Thoracic aorta (tissue), 2 donors: ENCODE results near the gene ARHGAP32. TPM values are rescaled to one million over a fixed set of nuclear protein-coding genes. Genes with fewer than 3 reads are reported as not detected.

ENCODE experiments used
- ATAC-seq: fragments of 150-250 bp; one replicate; pipeline ENCODE4 v1.8.0; 2017; ENCODE audit warnings: low read depth; ENCODE audit not compliant: insufficient number of reproducible peaks, low FRiP score
- DNase-seq: peaks from one replicate; pipeline ENCODE4 v3.0.0-alpha.2; 2020; ENCODE audit warnings: low spot score
- H3K27ac ChIP-seq, 2 donors: fragments of 200-600 bp; sonication (generic); 1 replicate in 1 of 2; 2 replicates in 1 of 2; pipeline ENCODE4 v1.5.1; 2016; ENCODE audit warnings: mild to moderate bottlenecking in 2 of 2, moderate library complexity in 2 of 2
- H3K27me3 ChIP-seq: fragments of 200-600 bp; sonication (generic); replicated peaks from 2 replicates; pipeline ENCODE4 v1.6.0; 2016; ENCODE audit warnings: mild to moderate bottlenecking; ENCODE audit not compliant: insufficient read depth
- H3K36me3 ChIP-seq: fragments of 200-600 bp; sonication (generic); one replicate; pipeline ENCODE4 v1.5.1; 2016
- H3K4me1 ChIP-seq, 2 donors: fragments of 200-600 bp; sonication (generic); 1 replicate in 1 of 2; 2 replicates in 1 of 2; pipeline versions ENCODE4 v1.5.1 to v1.6.0; 2016; ENCODE audit warnings: low read depth in 2 of 2, mild to moderate bottlenecking in 1 of 2; ENCODE audit not compliant: control insufficient read depth in 1 of 2
- H3K4me3 ChIP-seq: fragments of 200-600 bp; sonication (generic); 2 replicates; pipeline ENCODE4 v1.5.1; 2016; ENCODE audit warnings: mild to moderate bottlenecking
- H3K9me3 ChIP-seq: fragments of 200-600 bp; sonication (generic); 2 replicates; pipeline ENCODE4 v1.5.1; 2016
- CTCF ChIP-seq: fragments of 200-600 bp; sonication (generic); IDR thresholded peaks from one replicate; pipeline ENCODE4 v1.5.1; 2019; ENCODE audit warnings: antibody characterized with exemption
- total RNA-seq, 2 donors: library from RNA; depleted of rRNA; stranded (reverse); fragments of >200 nt; gene quantifications; one replicate each; pipeline versions ENCODE4 v1.1.0 to v1.2.3, GENCODE V29; 2016

The ARHGAP32 gene
- total RNA-seq, 2 donors from 2014 or later = 7.9 to 13.8 TPM

GRCh38 chr11:128919216-128919615 lies 272.9 kb downstream of the ARHGAP32 start:
- Histone ChIP-seq H3K9me3 (no peaks in the 10 kb centered on the region), H3K4me3 (no peak overlapping the region), H3K27me3 (no peaks in the 10 kb centered on the region), H3K4me1 (peaks cover 0 to 8% of the 10 kb centered on the region in 2 donors), H3K27ac (no peak overlapping the region), H3K36me3 (no peaks in the 10 kb centered on the region)
- no peak for ATAC-seq
- no peak for DNase-seq
- TF ChIP-seq CTCF = no peak

- Histone ChIP-seq H3K27ac (no peak overlapping the region), H3K4me3 (no peak overlapping the region), H3K4me1 (peaks cover 0 to 8% of the 10 kb centered on the region in 2 donors), H3K9me3 (no peaks in the 10 kb centered on the region), H3K36me3 (no peaks in the 10 kb centered on the region), H3K27me3 (no peaks in the 10 kb centered on the region)
- no peak for ATAC-seq
- no peak for TF ChIP-seq CTCF
- no peak for DNase-seq
These were observed 274.9 kb downstream of the ARHGAP32 start for GRCh38 chr11:128917144-128917724.

- no peak overlapping the region for H3K27ac ChIP-seq
- H3K4me3 ChIP-seq = no peak overlapping the region
- H3K9me3 ChIP-seq = no peaks in the 10 kb centered on the region
- H3K4me1 ChIP-seq = peaks cover 0 to 8% of the 10 kb centered on the region in 2 donors
- H3K36me3 ChIP-seq = no peaks in the 10 kb centered on the region
- no peak for TF ChIP-seq CTCF
- no peak for ATAC-seq
- no peaks in the 10 kb centered on the region for H3K27me3 ChIP-seq
- DNase-seq = no peak
These were observed 275.4 kb downstream of the ARHGAP32 start for GRCh38 chr11:128916681-128917080.

GRCh38 chr11:128916037-128916572 lies 276.0 kb downstream of the ARHGAP32 start:
- Histone ChIP-seq H3K9me3 (no peaks in the 10 kb centered on the region), H3K4me3 (no peak overlapping the region), H3K36me3 (no peaks in the 10 kb centered on the region), H3K27me3 (no peaks in the 10 kb centered on the region), H3K4me1 (peaks cover 0 to 8% of the 10 kb centered on the region in 2 donors), H3K27ac (no peak overlapping the region)
- TF ChIP-seq CTCF = no peak
- no peak for DNase-seq
- no peak for ATAC-seq

GRCh38 chr11:128915149-128915521 lies 277.0 kb downstream of the ARHGAP32 start:
- no peaks in the 10 kb centered on the region for H3K36me3 ChIP-seq
- H3K9me3 ChIP-seq = no peaks in the 10 kb centered on the region
- H3K4me3 ChIP-seq = no peak overlapping the region
- DNase-seq (no peak), ATAC-seq (no peak)
- no peaks in the 10 kb centered on the region for H3K27me3 ChIP-seq
- TF ChIP-seq CTCF = no peak
- H3K4me1 ChIP-seq = peaks cover 0 to 8% of the 10 kb centered on the region in 2 donors
- H3K27ac ChIP-seq = no peak overlapping the region

Other genes starting within 250 kb of the ARHGAP32 start
- gene TP53AIP1, start 249.5 kb downstream of the ARHGAP32 start, total RNA-seq = not detected
- gene BARX2, start 183.5 kb upstream of the ARHGAP32 start, total RNA-seq = not detected